Ascending aorta (tissue), 2 donors: ENCODE measurements around the gene ZNF221. TPM values are rescaled to one million over a fixed set of nuclear protein-coding genes. Genes with fewer than 3 reads are reported as not detected.

ENCODE experiments used
- DNase-seq, 2 donors: peaks; one replicate each; pipeline ENCODE4 v3.0.0-alpha.2; 2019; ENCODE audit warnings: low spot score in 2 of 2
- H3K27ac ChIP-seq, 2 donors: fragments of 200-600 bp; sonication (generic); one replicate each; pipeline ENCODE4 v1.5.1; 2016 to 2017; ENCODE audit warnings: mild to moderate bottlenecking in 1 of 2
- H3K27me3 ChIP-seq: fragments of 200-600 bp; sonication (generic); one replicate; pipeline ENCODE4 v1.5.1; 2017
- H3K36me3 ChIP-seq, 2 donors: fragments of 200-600 bp; sonication (generic); one replicate each; pipeline ENCODE4 v1.5.1; 2016
- H3K4me1 ChIP-seq, 2 donors: fragments of 200-600 bp; sonication (generic); one replicate each; pipeline ENCODE4 v1.5.1; 2016 to 2017; ENCODE audit warnings: mild to moderate bottlenecking in 1 of 2
- H3K4me3 ChIP-seq, 2 donors: fragments of 200-600 bp; sonication (generic); one replicate each; pipeline ENCODE4 v1.5.1; 2016 to 2017; ENCODE audit warnings: mild to moderate bottlenecking in 1 of 2
- H3K9me3 ChIP-seq, 2 donors: fragments of 200-600 bp; sonication (generic); one replicate each; pipeline ENCODE4 v1.5.1; 2016
- CTCF ChIP-seq, 3 experiments: fragments of 200-600 bp in 2 of 3; fragments of 450-650 bp in 1 of 3; sonication (generic) in 2 of 3; IDR thresholded peaks; one replicate each; pipeline ENCODE4 v1.5.1; 2016 to 2019; ENCODE audit warnings: antibody characterized with exemption in 3 of 3, mild to moderate bottlenecking in 1 of 3, moderate library complexity in 1 of 3
- intact Hi-C: fragments of 100-400 bp; cut with DNase I; formaldehyde crosslinking; loops from one replicate; pipeline ENCODE4 v1.15.1; 2023
- total RNA-seq: library from RNA; depleted of rRNA; stranded (reverse); fragments of >200 nt; gene quantifications from one replicate; pipeline ENCODE4 v1.1.0, GENCODE V29; 2016

The ZNF221 gene
- total RNA-seq = 2.6 TPM

- peak within 1 kb of the TSS; percentile 57 to 73 for H3K27ac ChIP-seq
- H3K27me3 ChIP-seq = no peaks in the 10 kb centered on the region
- H3K4me1 ChIP-seq = no peaks in the 10 kb centered on the region
- intact Hi-C loops = loop anchor here (1.0 to 5.0 kb wide), 5 partner anchors 16 to 261 kb away; partner anchors contain the start of genes ZNF225, ZNF227, ZNF230 and ZNF283
- H3K9me3 ChIP-seq = peaks cover 18 to 52% of the 10 kb centered on the region in 2 donors
- peak; percentile 22 to 52 (median 47) for TF ChIP-seq CTCF (IDR thresholded peaks at IDR 0.05)
- peak within 1 kb of the TSS; percentile 72 to 88 for H3K4me3 ChIP-seq
- peaks cover 5 to 23% of the 10 kb centered on the region in 2 donors for H3K36me3 ChIP-seq
- peak; percentile 58 to 94 for DNase-seq
These were observed at the start of gene ZNF221 for GRCh38 chr19:43950834-43951645. Gene ZNF221 (plus strand): TSS chr19:43951228. CDS start chr19:43962727, 11,499 bp downstream.

- no peaks in the 10 kb centered on the region for H3K27me3 ChIP-seq
- H3K4me3 ChIP-seq = peak overlapping the region; percentile 42 to 60
- intact Hi-C loops = no loop called here
- DNase-seq = peak; percentile 8 to 68
- no peaks in the 10 kb centered on the region for H3K36me3 ChIP-seq
- TF ChIP-seq CTCF (IDR thresholded peaks at IDR 0.05) = no peak
- peaks cover 39 to 91% of the 10 kb centered on the region in 2 donors for H3K9me3 ChIP-seq
- H3K4me1 ChIP-seq = no peaks in the 10 kb centered on the region
- H3K27ac ChIP-seq = no peak overlapping the region
These were observed 49.3 kb upstream of the ZNF221 start for GRCh38 chr19:43901395-43902390.

GRCh38 chr19:43902399-43902798, 48.6 kb upstream of the ZNF221 start:
- intact Hi-C loops = no loop called here
- Histone ChIP-seq H3K36me3 (no peaks in the 10 kb centered on the region), H3K9me3 (peaks cover 40 to 94% of the 10 kb centered on the region in 2 donors), H3K4me1 (no peaks in the 10 kb centered on the region), H3K27ac (no peak overlapping the region), H3K4me3 (peak overlapping the region in 1 of 2 donors; percentile 60), H3K27me3 (no peaks in the 10 kb centered on the region)
- no peak for DNase-seq
- TF ChIP-seq CTCF (IDR thresholded peaks at IDR 0.05) = no peak

GRCh38 chr19:43905897-43906296, 45.1 kb upstream of the ZNF221 start:
- Histone ChIP-seq H3K27me3 (no peaks in the 10 kb centered on the region), H3K36me3 (no peaks in the 10 kb centered on the region), H3K9me3 (peaks cover 53 to 96% of the 10 kb centered on the region in 2 donors), H3K4me3 (no peak overlapping the region), H3K4me1 (no peaks in the 10 kb centered on the region), H3K27ac (no peak overlapping the region)
- no peak for DNase-seq
- no peak for TF ChIP-seq CTCF (IDR thresholded peaks at IDR 0.05)
- intact Hi-C loops = no loop called here

- Histone ChIP-seq H3K36me3 (no peaks in the 10 kb centered on the region), H3K4me3 (no peak overlapping the region), H3K27ac (no peak overlapping the region), H3K4me1 (no peaks in the 10 kb centered on the region), H3K27me3 (no peaks in the 10 kb centered on the region), H3K9me3 (peaks cover 53 to 97% of the 10 kb centered on the region in 2 donors)
- TF ChIP-seq CTCF (IDR thresholded peaks at IDR 0.05) = no peak
- DNase-seq = no peak
- intact Hi-C loops = no loop called here
These were observed 44.3 kb upstream of the ZNF221 start for GRCh38 chr19:43906774-43907173.
